GM23338 (cell line): ENCODE results near the gene TTC28. TPM values are rescaled to one million over a fixed set of nuclear protein-coding genes. Genes with fewer than 3 reads are reported as not detected.

Source experiments
- ATAC-seq: fragments of 200-7000 bp; cut with Tn5 transposase; 3 replicates; pipeline ENCODE4 v1.9.1; 2020
- DNase-seq: peaks from one replicate; pipeline ENCODE4 v3.0.0-alpha.2; 2015; ENCODE audit warnings: low spot score
- H2AFZ ChIP-seq: fragments of 200-600 bp; sonication (generic); 2 replicates; pipeline ENCODE4 v1.8.0; 2016; ENCODE audit warnings: antibody characterized with exemption, mild to moderate bottlenecking, moderate library complexity
- H3F3A ChIP-seq: fragments of 200-600 bp; sonication (generic); replicated peaks from 2 replicates; pipeline ENCODE4 v1.8.0; 2017; ENCODE audit warnings: antibody characterized with exemption, mixed run types, low read depth
- H3K27ac ChIP-seq: fragments of 200-600 bp; sonication (generic); 2 replicates; pipeline ENCODE4 v1.6.1; 2016; ENCODE audit warnings: low read depth
- H3K27me3 ChIP-seq: fragments of 200-600 bp; sonication (generic); 2 replicates; pipeline ENCODE4 v1.8.0; 2016; ENCODE audit warnings: mild to moderate bottlenecking, mixed run types, moderate library complexity; ENCODE audit not compliant: insufficient read depth
- H3K36me3 ChIP-seq: fragments of 200-600 bp; sonication (generic); 2 replicates; pipeline ENCODE4 v1.8.0; 2016; ENCODE audit warnings: mild to moderate bottlenecking; ENCODE audit not compliant: insufficient read depth
- H3K4me1 ChIP-seq: fragments of 200-600 bp; sonication (generic); 2 replicates; pipeline ENCODE4 v1.8.0; 2016; ENCODE audit warnings: mild to moderate bottlenecking, moderate library complexity; ENCODE audit not compliant: insufficient read depth
- H3K4me2 ChIP-seq: fragments of 200-600 bp; sonication (generic); 2 replicates; pipeline ENCODE4 v1.7.1; 2017; ENCODE audit warnings: mixed run types
- H3K4me3 ChIP-seq: fragments of 200-600 bp; sonication (generic); 2 replicates; pipeline ENCODE4 v1.6.1; 2016; ENCODE audit warnings: mixed run types
- H3K79me2 ChIP-seq: fragments of 200-600 bp; sonication (generic); replicated peaks from 2 replicates; pipeline ENCODE4 v1.8.0; 2017; ENCODE audit warnings: mild to moderate bottlenecking; ENCODE audit not compliant: insufficient read depth
- H3K9me2 ChIP-seq: fragments of 200-600 bp; sonication (generic); 2 replicates; pipeline ENCODE4 v1.8.0; 2017; ENCODE audit not compliant: insufficient read depth
- H4K20me1 ChIP-seq: fragments of 200-600 bp; sonication (generic); replicated peaks from 2 replicates; pipeline ENCODE4 v1.8.0; 2017; ENCODE audit warnings: mild to moderate bottlenecking; ENCODE audit not compliant: insufficient read depth
- H3K27ac Mint-ChIP-seq: 2 replicates; pipeline ENCODE4 v1.8.0; 2020; ENCODE audit warnings: inconsistent platforms, mild to moderate bottlenecking, moderate library complexity, mixed read lengths
- H3K27me3 Mint-ChIP-seq: 3 replicates; pipeline ENCODE4 v1.8.0; 2022; ENCODE audit warnings: low read depth, mild to moderate bottlenecking, moderate library complexity, mixed read lengths, inconsistent platforms; ENCODE audit not compliant: insufficient read depth, poor library complexity
- H3K36me3 Mint-ChIP-seq: 3 replicates; pipeline ENCODE4 v1.8.0; 2021; ENCODE audit warnings: low read depth, mild to moderate bottlenecking, inconsistent platforms, moderate library complexity, mixed read lengths
- H3K4me1 Mint-ChIP-seq: 3 replicates; pipeline ENCODE4 v1.8.0; 2020; ENCODE audit warnings: mild to moderate bottlenecking, inconsistent platforms, mixed read lengths
- H3K4me3 Mint-ChIP-seq: 3 replicates; pipeline ENCODE4 v1.8.0; 2021; ENCODE audit warnings: moderate library complexity, mild to moderate bottlenecking, inconsistent platforms, mixed read lengths
- H3K9me3 Mint-ChIP-seq: 3 replicates; pipeline ENCODE4 v1.8.0; 2020; ENCODE audit warnings: moderate library complexity, mild to moderate bottlenecking, inconsistent platforms, mixed read lengths
- CREB1 ChIP-seq: fragments of 250-450 bp; sonication (Bioruptor Pico); IDR thresholded peaks from 2 replicates; pipeline ENCODE4 v1.5.0; 2020; ENCODE audit warnings: low read depth, mild to moderate bottlenecking, moderate library complexity
- EZH2 ChIP-seq: fragments of 200-600 bp; sonication (generic); IDR thresholded peaks from one replicate; pipeline ENCODE4 v1.8.0; 2017; ENCODE audit warnings: antibody characterized with exemption, mild to moderate bottlenecking, low read depth; ENCODE audit not compliant: unreplicated experiment
- EZH2phosphoT487 ChIP-seq: fragments of 200-600 bp; sonication (generic); IDR thresholded peaks from one replicate; pipeline ENCODE4 v1.8.1; 2018; ENCODE audit warnings: antibody characterized with exemption; ENCODE audit not compliant: unreplicated experiment
- JUNB ChIP-seq: IDR thresholded peaks from one replicate; pipeline ENCODE4 v1.6.1; 2016; ENCODE audit warnings: antibody characterized with exemption; ENCODE audit not compliant: unreplicated experiment
- NANOG ChIP-seq: IDR thresholded peaks from 2 replicates; pipeline ENCODE4 v1.6.1; 2016; ENCODE audit warnings: antibody characterized with exemption, borderline replicate concordance
- STAT1 ChIP-seq: IDR thresholded peaks from one replicate; pipeline ENCODE4 v1.6.1; 2016; ENCODE audit warnings: antibody characterized with exemption; ENCODE audit not compliant: unreplicated experiment
- ZNF114 ChIP-seq: fragments of 250-450 bp; sonication (Bioruptor Pico); IDR thresholded peaks from 2 replicates; pipeline ENCODE4 v1.5.0; 2020; ENCODE audit warnings: mild to moderate bottlenecking, moderate library complexity
- ZNF331 ChIP-seq: fragments of 250-450 bp; sonication (Bioruptor Pico); IDR thresholded peaks from 2 replicates; pipeline ENCODE4 v1.5.0; 2020; ENCODE audit warnings: low read depth, mild to moderate bottlenecking, moderate library complexity
- ZNF462 ChIP-seq: fragments of 250-450 bp; sonication (Bioruptor Pico); IDR thresholded peaks from 2 replicates; pipeline ENCODE4 v1.5.0; 2020; ENCODE audit warnings: mild to moderate bottlenecking, moderate library complexity
- polyA plus RNA-seq: library from polyadenylated mRNA; unstranded; fragments of >200 nt; fragmentation: Nextera tagmentation; extraction: Ambion mirVana; gene quantifications from 2 replicates; pipeline ENCODE4 v1.2.1, GENCODE V29; 2016
- total RNA-seq: library from RNA; depleted of rRNA; stranded (reverse); fragments of >200 nt; shearing (Covaris generic); gene quantifications from 2 replicates; pipeline ENCODE4 v1.2.3, GENCODE V29; 2014
- TF ChIP-seq, protein P1 (sequence below): IDR thresholded peaks from one replicate; pipeline ENCODE4 v1.6.1; 2018; ENCODE audit warnings: antibody characterized with exemption; ENCODE audit not compliant: unreplicated experiment
- TF ChIP-seq, protein P2 (sequence below), 2 experiments: fragments of 200-600 bp in 1 of 2; sonication (generic) in 1 of 2; conservative IDR thresholded peaks; 2 replicates each; pipeline versions ENCODE4 v1.5.1 to v1.6.1; 2016 to 2017; ENCODE audit warnings: antibody characterized with exemption in 2 of 2, low read depth in 2 of 2, mild to moderate bottlenecking in 2 of 2, moderate library complexity in 1 of 2
- TF ChIP-seq, protein P3 (sequence below): IDR thresholded peaks from 2 replicates; pipeline ENCODE4 v1.6.1; 2016; ENCODE audit warnings: antibody characterized with exemption

TTC28 gene
- total and polyA plus RNA-seq, 2 experiments from 2014 or later: 4.5 to 16.1 TPM

DNA sequence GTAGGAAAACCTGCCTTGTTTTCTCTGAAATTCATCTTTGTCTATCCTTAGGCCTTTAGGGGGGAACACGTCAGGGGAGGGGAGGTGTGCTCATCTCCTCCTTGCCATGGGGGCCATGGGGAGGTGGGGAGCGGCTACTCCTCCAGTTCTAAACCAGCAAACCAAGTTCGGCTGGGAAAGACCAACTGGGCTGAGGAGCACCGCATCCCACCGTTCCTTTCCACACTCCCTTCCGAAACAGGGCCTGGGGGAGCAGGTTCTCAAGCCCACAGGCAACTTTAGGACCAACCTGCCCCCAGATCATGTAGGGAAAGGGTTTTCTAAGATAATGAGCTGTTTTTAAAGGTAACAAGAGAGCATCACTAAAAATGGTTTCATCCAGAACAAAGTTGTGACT lies 683.1 kb downstream of the TTC28 start:
- Histone ChIP-seq H3F3A (0 out of 2 replicates have a peak, but pooled peaks cover 3% of the 10 kb centered on the region), H2AFZ (no peak overlapping the region), H3K9me2 (no peaks in the 10 kb centered on the region), H3K4me3 (no peak overlapping the region), H3K79me2 (no peaks in the 10 kb centered on the region), H3K27ac (no peak overlapping the region), H4K20me1 (no peaks in the 10 kb centered on the region; the same call in none of the 2 replicates), H3K4me1 (peaks cover 10% of the 10 kb centered on the region; the same call in 1 of the 2 replicates), H3K36me3 (no peaks in the 10 kb centered on the region; the same call in 1 of the 2 replicates), H3K4me2 (no peak overlapping the region), H3K27me3 (no peaks in the 10 kb centered on the region)
- Mint-ChIP-seq H3K36me3 (peaks cover 3% of the 10 kb centered on the region; the same call in 2 of the 3 replicates), H3K27ac (no peak overlapping the region), H3K4me3 (no peak overlapping the region), H3K9me3 (no peaks in the 10 kb centered on the region), H3K27me3 (peaks cover 9% of the 10 kb centered on the region), H3K4me1 (peaks cover 13% of the 10 kb centered on the region; the same call in 2 of the 3 replicates)
- no peak for DNase-seq
- TF ChIP-seq EZH2phosphoT487 (no peak), ZNF462 (CRISPR knock-in tag) (no peak), JUNB (no peak), CREB1 (CRISPR knock-in tag) (no peak), ZNF331 (CRISPR knock-in tag) (no peak), STAT1 (no peak), EZH2 (no peak), NANOG (no peak), ZNF114 (no peak)
- TF ChIP-seq, protein P1, sequence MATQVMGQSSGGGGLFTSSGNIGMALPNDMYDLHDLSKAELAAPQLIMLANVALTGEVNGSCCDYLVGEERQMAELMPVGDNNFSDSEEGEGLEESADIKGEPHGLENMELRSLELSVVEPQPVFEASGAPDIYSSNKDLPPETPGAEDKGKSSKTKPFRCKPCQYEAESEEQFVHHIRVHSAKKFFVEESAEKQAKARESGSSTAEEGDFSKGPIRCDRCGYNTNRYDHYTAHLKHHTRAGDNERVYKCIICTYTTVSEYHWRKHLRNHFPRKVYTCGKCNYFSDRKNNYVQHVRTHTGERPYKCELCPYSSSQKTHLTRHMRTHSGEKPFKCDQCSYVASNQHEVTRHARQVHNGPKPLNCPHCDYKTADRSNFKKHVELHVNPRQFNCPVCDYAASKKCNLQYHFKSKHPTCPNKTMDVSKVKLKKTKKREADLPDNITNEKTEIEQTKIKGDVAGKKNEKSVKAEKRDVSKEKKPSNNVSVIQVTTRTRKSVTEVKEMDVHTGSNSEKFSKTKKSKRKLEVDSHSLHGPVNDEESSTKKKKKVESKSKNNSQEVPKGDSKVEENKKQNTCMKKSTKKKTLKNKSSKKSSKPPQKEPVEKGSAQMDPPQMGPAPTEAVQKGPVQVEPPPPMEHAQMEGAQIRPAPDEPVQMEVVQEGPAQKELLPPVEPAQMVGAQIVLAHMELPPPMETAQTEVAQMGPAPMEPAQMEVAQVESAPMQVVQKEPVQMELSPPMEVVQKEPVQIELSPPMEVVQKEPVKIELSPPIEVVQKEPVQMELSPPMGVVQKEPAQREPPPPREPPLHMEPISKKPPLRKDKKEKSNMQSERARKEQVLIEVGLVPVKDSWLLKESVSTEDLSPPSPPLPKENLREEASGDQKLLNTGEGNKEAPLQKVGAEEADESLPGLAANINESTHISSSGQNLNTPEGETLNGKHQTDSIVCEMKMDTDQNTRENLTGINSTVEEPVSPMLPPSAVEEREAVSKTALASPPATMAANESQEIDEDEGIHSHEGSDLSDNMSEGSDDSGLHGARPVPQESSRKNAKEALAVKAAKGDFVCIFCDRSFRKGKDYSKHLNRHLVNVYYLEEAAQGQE: no peak
- TF ChIP-seq, protein P2, sequence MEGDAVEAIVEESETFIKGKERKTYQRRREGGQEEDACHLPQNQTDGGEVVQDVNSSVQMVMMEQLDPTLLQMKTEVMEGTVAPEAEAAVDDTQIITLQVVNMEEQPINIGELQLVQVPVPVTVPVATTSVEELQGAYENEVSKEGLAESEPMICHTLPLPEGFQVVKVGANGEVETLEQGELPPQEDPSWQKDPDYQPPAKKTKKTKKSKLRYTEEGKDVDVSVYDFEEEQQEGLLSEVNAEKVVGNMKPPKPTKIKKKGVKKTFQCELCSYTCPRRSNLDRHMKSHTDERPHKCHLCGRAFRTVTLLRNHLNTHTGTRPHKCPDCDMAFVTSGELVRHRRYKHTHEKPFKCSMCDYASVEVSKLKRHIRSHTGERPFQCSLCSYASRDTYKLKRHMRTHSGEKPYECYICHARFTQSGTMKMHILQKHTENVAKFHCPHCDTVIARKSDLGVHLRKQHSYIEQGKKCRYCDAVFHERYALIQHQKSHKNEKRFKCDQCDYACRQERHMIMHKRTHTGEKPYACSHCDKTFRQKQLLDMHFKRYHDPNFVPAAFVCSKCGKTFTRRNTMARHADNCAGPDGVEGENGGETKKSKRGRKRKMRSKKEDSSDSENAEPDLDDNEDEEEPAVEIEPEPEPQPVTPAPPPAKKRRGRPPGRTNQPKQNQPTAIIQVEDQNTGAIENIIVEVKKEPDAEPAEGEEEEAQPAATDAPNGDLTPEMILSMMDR (conservative IDR thresholded peaks at IDR 0.05; ENCODE audit: low read depth in 2 of 2): no peak
- TF ChIP-seq, protein P3, sequence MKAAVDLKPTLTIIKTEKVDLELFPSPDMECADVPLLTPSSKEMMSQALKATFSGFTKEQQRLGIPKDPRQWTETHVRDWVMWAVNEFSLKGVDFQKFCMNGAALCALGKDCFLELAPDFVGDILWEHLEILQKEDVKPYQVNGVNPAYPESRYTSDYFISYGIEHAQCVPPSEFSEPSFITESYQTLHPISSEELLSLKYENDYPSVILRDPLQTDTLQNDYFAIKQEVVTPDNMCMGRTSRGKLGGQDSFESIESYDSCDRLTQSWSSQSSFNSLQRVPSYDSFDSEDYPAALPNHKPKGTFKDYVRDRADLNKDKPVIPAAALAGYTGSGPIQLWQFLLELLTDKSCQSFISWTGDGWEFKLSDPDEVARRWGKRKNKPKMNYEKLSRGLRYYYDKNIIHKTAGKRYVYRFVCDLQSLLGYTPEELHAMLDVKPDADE: no peak
- ATAC-seq: no peak
